Natural killer cell (primary cell): ENCODE data around the gene DGLUCY. TPM values are rescaled to one million over a fixed set of nuclear protein-coding genes. Genes with fewer than 3 reads are reported as not detected.

Experiments used
- ATAC-seq, 3 donors: fragments of 150-1000 bp in 2 of 3; fragments of 200-7000 bp in 1 of 3; cut with Tn5 transposase; 1 replicate in 1 of 3; 2 replicates in 2 of 3; pipeline ENCODE4 v1.10.0; 2021; ENCODE audit warnings: mild to moderate bottlenecking in 2 of 3, moderate library complexity in 2 of 3
- DNase-seq, 2 donors: peaks; one replicate each; pipeline versions ENCODE4 v3.0.0 to v3.0.0-alpha.2; 2013 to 2021; ENCODE audit warnings: mixed read lengths in 1 of 2
- H3K27ac ChIP-seq: one replicate; pipeline ENCODE4 v1.5.1; 2013; ENCODE audit warnings: mild to moderate bottlenecking, low read length
- H3K27me3 ChIP-seq: one replicate; pipeline ENCODE4 v1.6.1; 2013; ENCODE audit warnings: low read length; ENCODE audit not compliant: control insufficient read depth, insufficient read depth
- H3K36me3 ChIP-seq: one replicate; pipeline ENCODE4 v1.6.1; 2013; ENCODE audit warnings: low read length; ENCODE audit not compliant: control insufficient read depth, insufficient read depth
- H3K4me1 ChIP-seq: one replicate; pipeline ENCODE4 v1.6.1; 2013; ENCODE audit warnings: low read length; ENCODE audit not compliant: control insufficient read depth, insufficient read depth
- H3K4me3 ChIP-seq: one replicate; pipeline ENCODE4 v1.5.1; 2013; ENCODE audit warnings: low read length
- H3K9me3 ChIP-seq: one replicate; pipeline ENCODE4 v1.6.1; 2013; ENCODE audit warnings: low read length; ENCODE audit not compliant: control insufficient read depth, insufficient read depth
- H3K27ac Mint-ChIP-seq, 2 donors: one replicate each; pipeline ENCODE4 v1.8.0; 2022; ENCODE audit warnings: mild to moderate bottlenecking in 2 of 2, mixed read lengths in 2 of 2, moderate library complexity in 1 of 2
- H3K27me3 Mint-ChIP-seq, 2 donors: one replicate each; pipeline ENCODE4 v1.8.0; 2022; ENCODE audit warnings: low read depth in 2 of 2, mixed read lengths in 2 of 2
- H3K36me3 Mint-ChIP-seq: one replicate; pipeline ENCODE4 v1.8.0; 2022; ENCODE audit warnings: mixed read lengths
- H3K4me1 Mint-ChIP-seq, 2 donors: one replicate each; pipeline ENCODE4 v1.8.0; 2022; ENCODE audit warnings: mixed read lengths in 2 of 2
- H3K4me3 Mint-ChIP-seq: one replicate; pipeline ENCODE4 v1.8.0; 2022; ENCODE audit warnings: mild to moderate bottlenecking, moderate library complexity, mixed read lengths
- H3K9me3 Mint-ChIP-seq, 2 donors: one replicate each; pipeline ENCODE4 v1.8.0; 2022; ENCODE audit warnings: mixed read lengths in 2 of 2
- CTCF ChIP-seq: fragments of 200-600 bp; IDR thresholded peaks from one replicate; pipeline ENCODE4 v1.8.0; 2022; ENCODE audit warnings: antibody characterized with exemption
- WGBS: methylation state at CpG from one replicate; pipeline ENCODE4 v1.1.7; 2013; ENCODE audit warnings: missing lambda C conversion rate; ENCODE audit not compliant: insufficient coverage; 5-methylcytosine and 5-hydroxymethylcytosine counted together
- intact Hi-C: fragments of 100-400 bp; cut with micrococcal nuclease; formaldehyde crosslinking; loops from one replicate; pipeline ENCODE4 v1.14.2; 2022
- total RNA-seq, 4 donors: library from RNA; stranded (reverse); fragments of 120-200 nt in 1 of 4; gene quantifications; one replicate each; pipeline versions ENCODE4 v1.2.3 to v1.2.4, GENCODE V29; 2013 to 2022

The DGLUCY gene
- total RNA-seq, 3 donors from 2014 or later (not counting 1 experiment from before 2014, with no cell fraction given): 108 to 142 (median 110) TPM

GRCh38 chr14:91256661-91257060 is 142.8 kb downstream of the DGLUCY start:
- no peaks in the 10 kb centered on the region for H3K9me3 Mint-ChIP-seq
- no peak for TF ChIP-seq CTCF
- H3K27ac Mint-ChIP-seq: peak overlapping the region in 1 of 2 donors; percentile 92
- Histone ChIP-seq H3K27me3 (no peaks in the 10 kb centered on the region), H3K4me3 (no peak overlapping the region), H3K4me1 (peaks cover 53% of the 10 kb centered on the region), H3K9me3 (no peaks in the 10 kb centered on the region), H3K27ac (no peak overlapping the region), H3K36me3 (no peaks in the 10 kb centered on the region)
- no peak overlapping the region for H3K4me3 Mint-ChIP-seq
- intact Hi-C loops: no loop called here
- H3K27me3 Mint-ChIP-seq: no peaks in the 10 kb centered on the region
- no peak for DNase-seq
- H3K4me1 Mint-ChIP-seq: peaks cover 49 to 81% of the 10 kb centered on the region in 2 donors
- ATAC-seq: no peak
- WGBS: 95% methylated on average over 1 of the region's 1 CpG
- no peaks in the 10 kb centered on the region for H3K36me3 Mint-ChIP-seq

- Mint-ChIP-seq H3K27ac (peak overlapping the region; percentile 40 to 62), H3K4me3 (peak overlapping the region; percentile 18), H3K9me3 (no peaks in the 10 kb centered on the region), H3K27me3 (no peaks in the 10 kb centered on the region), H3K36me3 (no peaks in the 10 kb centered on the region), H3K4me1 (peaks cover 46 to 77% of the 10 kb centered on the region in 2 donors)
- Histone ChIP-seq H3K4me3 (no peak overlapping the region), H3K9me3 (no peaks in the 10 kb centered on the region), H3K4me1 (peaks cover 53% of the 10 kb centered on the region), H3K27ac (no peak overlapping the region), H3K27me3 (no peaks in the 10 kb centered on the region), H3K36me3 (no peaks in the 10 kb centered on the region)
- WGBS: 44% methylated on average over 7 of the region's 8 CpGs
- ATAC-seq: no peak
- intact Hi-C loops: no loop called here
- no peak for DNase-seq
- TF ChIP-seq CTCF: no peak
Observed at GRCh38 chr14:91257328-91258010, 143.6 kb downstream of the DGLUCY start.

- Mint-ChIP-seq H3K36me3 (no peaks in the 10 kb centered on the region), H3K4me3 (peak overlapping the region; percentile 18), H3K4me1 (peaks cover 46 to 74% of the 10 kb centered on the region in 2 donors), H3K9me3 (no peaks in the 10 kb centered on the region), H3K27ac (peak overlapping the region; percentile 40 to 62), H3K27me3 (no peaks in the 10 kb centered on the region)
- no peaks in the 10 kb centered on the region for H3K36me3 ChIP-seq
- TF ChIP-seq CTCF: no peak
- intact Hi-C loops: no loop called here
- no peaks in the 10 kb centered on the region for H3K27me3 ChIP-seq
- ATAC-seq (no peak), DNase-seq (no peak)
- WGBS: 83% methylated on average over 16 of the region's 16 CpGs
- no peak overlapping the region for H3K4me3 ChIP-seq
- H3K4me1 ChIP-seq: peaks cover 47% of the 10 kb centered on the region
- no peaks in the 10 kb centered on the region for H3K9me3 ChIP-seq
- H3K27ac ChIP-seq: no peak overlapping the region
Observed at GRCh38 chr14:91258011-91258618, 144.2 kb downstream of the DGLUCY start.
